ENCODE measurements around the gene JPT2.

The JPT2 gene

DNA sequence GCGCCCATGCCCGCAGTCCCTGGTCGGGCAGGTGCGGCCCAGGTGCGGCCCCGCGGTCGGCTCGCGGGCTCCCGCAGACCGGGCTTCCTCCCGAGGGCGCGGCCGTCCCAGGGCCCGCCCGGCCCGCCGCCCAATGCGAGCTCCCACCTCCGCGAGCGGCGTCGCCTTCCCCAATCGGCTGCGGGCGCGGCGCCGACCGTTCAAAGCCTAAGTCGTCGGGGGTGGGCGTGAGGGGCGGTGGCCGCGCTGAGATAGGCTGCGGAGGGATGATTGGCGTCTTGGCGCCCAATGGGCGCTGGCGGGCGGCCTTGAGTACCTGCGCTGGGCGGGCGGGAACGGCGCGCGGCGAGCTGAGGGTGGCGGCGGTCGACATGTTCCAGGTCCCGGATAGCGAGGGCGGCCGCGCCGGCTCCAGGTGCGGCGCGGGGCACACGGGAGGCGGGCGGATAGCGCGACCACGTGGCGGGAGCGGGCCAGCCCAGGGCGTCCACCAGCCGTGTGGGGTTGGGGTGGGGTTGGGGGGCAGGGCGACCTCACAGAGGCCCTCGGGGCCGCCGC is at the start of gene JPT2:
Gene JPT2, plus strand, starts transcription at position 338 of the 558 bp plus-strand sequence. Its CDS starts 34 bp downstream, at position 372.
- DNase-seq (ENCODE audit: low spot score), result peak; percentile 94
- TF ChIP-seq, protein P1, sequence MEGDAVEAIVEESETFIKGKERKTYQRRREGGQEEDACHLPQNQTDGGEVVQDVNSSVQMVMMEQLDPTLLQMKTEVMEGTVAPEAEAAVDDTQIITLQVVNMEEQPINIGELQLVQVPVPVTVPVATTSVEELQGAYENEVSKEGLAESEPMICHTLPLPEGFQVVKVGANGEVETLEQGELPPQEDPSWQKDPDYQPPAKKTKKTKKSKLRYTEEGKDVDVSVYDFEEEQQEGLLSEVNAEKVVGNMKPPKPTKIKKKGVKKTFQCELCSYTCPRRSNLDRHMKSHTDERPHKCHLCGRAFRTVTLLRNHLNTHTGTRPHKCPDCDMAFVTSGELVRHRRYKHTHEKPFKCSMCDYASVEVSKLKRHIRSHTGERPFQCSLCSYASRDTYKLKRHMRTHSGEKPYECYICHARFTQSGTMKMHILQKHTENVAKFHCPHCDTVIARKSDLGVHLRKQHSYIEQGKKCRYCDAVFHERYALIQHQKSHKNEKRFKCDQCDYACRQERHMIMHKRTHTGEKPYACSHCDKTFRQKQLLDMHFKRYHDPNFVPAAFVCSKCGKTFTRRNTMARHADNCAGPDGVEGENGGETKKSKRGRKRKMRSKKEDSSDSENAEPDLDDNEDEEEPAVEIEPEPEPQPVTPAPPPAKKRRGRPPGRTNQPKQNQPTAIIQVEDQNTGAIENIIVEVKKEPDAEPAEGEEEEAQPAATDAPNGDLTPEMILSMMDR (IDR thresholded peaks at IDR 0.05), result no peak
- peak within 1 kb of the TSS; percentile 15 to 71 for H3K27ac ChIP-seq
- H3K4me3 ChIP-seq, result peak within 1 kb of the TSS; percentile 94

- no peak for DNase-seq (ENCODE audit: low spot score)
- Histone ChIP-seq H3K27ac (no peak overlapping the region), H3K4me3 (no peak overlapping the region)
- TF ChIP-seq, protein P1 (IDR thresholded peaks at IDR 0.05), result no peak
Observed at GRCh38 chr16:1630450-1631213, 47.4 kb upstream of the JPT2 start.

- TF ChIP-seq, protein P1 (IDR thresholded peaks at IDR 0.05), result no peak
- no peak overlapping the region for H3K27ac ChIP-seq
- H3K4me3 ChIP-seq, result no peak overlapping the region
- no peak for DNase-seq (ENCODE audit: low spot score)
Observed at GRCh38 chr16:1631230-1631629, 46.8 kb upstream of the JPT2 start.

DNA sequence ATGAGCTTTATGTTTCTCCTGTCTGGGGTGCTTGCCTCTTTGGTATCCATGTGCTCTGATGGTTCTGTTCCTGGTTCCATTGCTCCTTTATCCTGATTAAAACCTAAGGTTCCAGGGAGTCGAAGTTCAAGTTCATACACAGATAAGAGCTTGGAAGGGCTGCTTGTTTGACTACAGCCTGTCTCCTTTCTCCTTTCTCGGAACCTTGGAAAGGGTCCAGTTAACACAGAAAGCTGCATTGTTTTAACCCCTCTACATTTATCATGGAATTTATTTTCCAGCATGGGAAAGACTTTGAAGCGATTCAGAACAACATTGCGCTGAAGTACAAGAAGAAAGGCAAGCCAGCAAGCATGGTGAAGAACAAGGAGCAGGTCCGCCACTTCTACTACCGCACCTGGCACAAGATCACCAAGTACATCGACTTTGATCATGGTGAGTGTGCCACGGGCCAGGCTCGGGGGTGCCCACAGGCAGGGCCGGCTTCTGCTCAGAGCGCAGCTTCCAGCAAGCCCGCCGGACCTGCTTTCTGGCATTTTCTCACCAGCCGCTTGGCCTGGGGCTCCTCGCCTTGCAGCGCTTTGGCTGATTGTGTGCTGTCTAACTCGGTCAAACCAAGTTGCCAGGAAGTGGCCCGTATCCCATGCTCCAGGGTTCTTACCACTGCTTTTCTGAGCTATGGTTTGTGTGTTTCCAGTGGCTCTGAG is 46.0 kb upstream of the JPT2 start:
- Histone ChIP-seq H3K4me3 (no peak overlapping the region), H3K27ac (no peak overlapping the region)
- TF ChIP-seq, protein P1 (IDR thresholded peaks at IDR 0.05), result no peak
- no peak for DNase-seq (ENCODE audit: low spot score)

DNA sequence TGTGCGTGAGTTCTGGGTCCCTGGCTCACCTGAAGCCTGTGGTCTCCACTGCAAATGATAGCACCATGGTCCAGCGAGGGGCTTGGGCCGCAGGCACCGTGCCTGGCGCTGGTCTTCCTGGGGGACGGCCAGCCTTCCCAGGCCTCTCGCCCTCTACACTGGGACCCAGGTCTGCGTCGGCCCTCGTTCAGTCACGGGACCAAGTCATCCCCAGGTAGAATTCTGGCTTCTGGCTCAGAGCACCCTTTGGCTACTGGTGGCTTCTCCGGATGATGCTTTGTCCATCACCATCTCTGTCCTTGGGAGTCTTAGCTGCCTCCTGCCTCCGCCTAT is 45.5 kb upstream of the JPT2 start:
- DNase-seq (ENCODE audit: low spot score), result no peak
- no peak overlapping the region for H3K4me3 ChIP-seq
- TF ChIP-seq, protein P1 (IDR thresholded peaks at IDR 0.05), result no peak
- H3K27ac ChIP-seq, result no peak overlapping the region

GRCh38 chr16:1633310-1633709 is 44.8 kb upstream of the JPT2 start:
- no peak overlapping the region for H3K27ac ChIP-seq
- TF ChIP-seq, protein P1 (IDR thresholded peaks at IDR 0.05), result no peak
- DNase-seq (ENCODE audit: low spot score), result no peak
- H3K4me3 ChIP-seq, result no peak overlapping the region
